ENCODE measurements around the gene PMS1.
"Not testable (repeated sequence)": the region's sequence is repeated elsewhere in the genome, so short reads cannot be mapped to it uniquely, and the experiment has no call there.

The PMS1 gene

DNA sequence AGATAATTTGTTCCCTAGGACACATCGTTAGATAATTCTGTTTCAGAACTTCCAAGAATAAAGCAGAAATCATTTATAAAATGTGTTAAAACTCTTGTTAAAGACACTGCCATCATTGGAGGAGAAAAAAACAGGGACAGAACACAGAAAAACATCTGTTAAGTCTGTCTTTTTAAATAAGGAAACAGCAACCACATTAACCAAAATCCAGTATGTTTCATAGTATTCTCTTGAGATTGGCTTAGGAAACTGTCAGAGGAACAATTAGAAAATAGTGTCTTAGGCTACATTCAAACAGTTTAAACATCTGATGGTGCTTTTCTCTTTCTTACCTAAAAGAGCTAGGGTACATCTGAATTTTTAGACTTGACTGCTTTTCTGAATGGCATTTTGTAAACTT, 81.6 kb downstream of the PMS1 start:
- DNase-seq (ENCODE audit: low read depth): no peak

GRCh38 chr2:189866296-189866695, 82.0 kb downstream of the PMS1 start:
- DNase-seq (ENCODE audit: low read depth): no peak

GRCh38 chr2:189868896-189869295, 84.6 kb downstream of the PMS1 start:
- no peak for DNase-seq (ENCODE audit: low read depth)

GRCh38 chr2:189870381-189871085, 86.3 kb downstream of the PMS1 start:
- no peak for DNase-seq (ENCODE audit: low read depth)

- no peak for DNase-seq (ENCODE audit: low read depth)
Measured at GRCh38 chr2:189873696-189874095, 89.4 kb downstream of the PMS1 start.

GRCh38 chr2:189874586-189875320, 90.5 kb downstream of the PMS1 start:
- DNase-seq (ENCODE audit: low read depth): no peak

- no peak for DNase-seq (ENCODE audit: low read depth)
Measured at GRCh38 chr2:189876271-189876670, 92.0 kb downstream of the PMS1 start.

- no peak for DNase-seq (ENCODE audit: low read depth)
Measured at GRCh38 chr2:189879716-189880081, 95.4 kb downstream of the PMS1 start.

- no peak for DNase-seq (ENCODE audit: low read depth)
Measured at GRCh38 chr2:189880429-189880828, 96.2 kb downstream of the PMS1 start.

DNA sequence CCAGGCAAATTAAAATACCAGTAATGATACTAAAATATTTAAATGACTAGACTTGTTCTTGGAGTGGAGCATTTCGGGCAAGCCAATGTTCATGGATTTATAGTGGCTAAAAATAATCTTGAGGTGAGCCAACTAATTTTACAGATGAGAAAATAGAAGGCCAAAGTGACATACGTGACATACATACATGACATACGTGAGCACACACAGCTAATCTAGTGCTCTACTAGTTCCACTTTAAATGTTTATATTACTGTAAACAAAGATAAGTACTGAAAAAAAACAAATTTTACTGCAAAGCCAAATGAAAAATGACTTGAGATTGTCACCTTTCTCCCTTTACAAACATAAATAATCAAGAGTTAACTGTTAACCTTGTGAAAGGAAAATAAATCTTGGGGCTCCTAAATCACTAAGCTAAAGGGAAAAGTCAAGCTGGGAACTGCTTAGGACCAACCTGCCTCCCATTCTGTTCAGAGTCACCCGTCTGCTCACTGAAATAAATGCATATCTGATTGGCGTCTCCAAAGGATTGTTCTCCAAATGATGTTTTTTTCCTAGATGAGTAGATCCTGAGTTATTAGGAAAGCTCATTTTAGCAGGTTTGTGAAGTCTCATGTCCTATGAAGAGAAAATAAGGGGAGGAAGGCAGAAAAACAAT, 96.7 kb downstream of the PMS1 start:
- no peak for DNase-seq (ENCODE audit: low read depth)

GRCh38 chr2:189885368-189885767, 101.1 kb downstream of the PMS1 start:
- DNase-seq (ENCODE audit: low read depth): no peak

- DNase-seq (ENCODE audit: low read depth): not testable (repeated sequence)
Measured at GRCh38 chr2:189892546-189893294, 108.5 kb downstream of the PMS1 start.

DNA sequence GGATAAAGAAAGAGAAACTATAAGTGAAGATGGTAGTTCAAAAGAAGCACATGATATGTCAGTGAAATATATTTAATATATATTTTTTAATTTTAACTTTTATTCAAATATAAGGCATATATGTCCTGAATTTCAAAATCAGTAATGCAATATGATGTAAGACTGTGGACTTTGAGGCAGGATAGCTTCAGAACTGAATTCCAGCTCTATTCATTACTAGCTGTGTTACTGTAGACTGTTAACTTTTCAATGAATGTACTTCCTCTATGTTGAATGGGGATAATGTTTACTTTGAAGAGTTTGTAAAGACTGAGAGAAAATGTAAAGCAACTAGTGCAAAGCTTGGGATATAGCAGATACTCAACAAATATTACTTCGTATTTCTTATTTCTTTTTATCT, 112.6 kb downstream of the PMS1 start:
- DNase-seq (ENCODE audit: low read depth): no peak

GRCh38 chr2:189899101-189899500, 114.9 kb downstream of the PMS1 start:
- no peak for DNase-seq (ENCODE audit: low read depth)

GRCh38 chr2:189900726-189901125, 116.5 kb downstream of the PMS1 start:
- no peak for DNase-seq (ENCODE audit: low read depth)

DNA sequence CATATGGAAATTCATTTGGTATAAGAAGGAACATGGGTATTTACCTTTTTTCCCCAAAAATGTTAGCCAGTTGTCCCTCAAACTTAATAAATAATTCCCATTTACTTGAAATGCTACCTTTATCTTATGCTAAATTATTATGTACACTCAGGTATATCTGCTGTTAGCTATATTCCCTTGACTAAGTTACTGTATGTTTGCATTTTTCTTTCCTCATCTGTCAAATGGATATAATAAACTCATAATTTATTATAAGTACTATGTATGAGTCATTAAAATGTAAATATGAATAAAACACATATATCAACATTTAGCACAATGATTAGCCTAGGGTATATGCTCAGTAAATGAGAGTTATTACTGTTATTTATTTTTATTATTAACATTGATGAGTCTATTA, 117.4 kb downstream of the PMS1 start:
- DNase-seq (ENCODE audit: low read depth): no peak

- no peak for DNase-seq (ENCODE audit: low read depth)
Measured at GRCh38 chr2:189913821-189914220, 129.6 kb downstream of the PMS1 start.

GRCh38 chr2:189916651-189917050, 132.4 kb downstream of the PMS1 start:
- DNase-seq (ENCODE audit: low read depth): no peak

All from stimulated activated CD8-positive, alpha-beta memory T cell treated with anti-CD3 and anti-CD28 coated beads, Interleukin-7, amount 100 ng/mL, for 24 hours (primary cell).